ENCODE results near the gene PCGF1. TPM values are rescaled to one million over a fixed set of nuclear protein-coding genes. Genes with fewer than 3 reads are reported as not detected.

PCGF1 gene
- total and polyA plus RNA-seq, 9 of the 15 experiments (the other 6 are each of a cell fraction or from before 2014, with no cell fraction given): 20.3 to 45.7 (median 29.3) TPM

DNA sequence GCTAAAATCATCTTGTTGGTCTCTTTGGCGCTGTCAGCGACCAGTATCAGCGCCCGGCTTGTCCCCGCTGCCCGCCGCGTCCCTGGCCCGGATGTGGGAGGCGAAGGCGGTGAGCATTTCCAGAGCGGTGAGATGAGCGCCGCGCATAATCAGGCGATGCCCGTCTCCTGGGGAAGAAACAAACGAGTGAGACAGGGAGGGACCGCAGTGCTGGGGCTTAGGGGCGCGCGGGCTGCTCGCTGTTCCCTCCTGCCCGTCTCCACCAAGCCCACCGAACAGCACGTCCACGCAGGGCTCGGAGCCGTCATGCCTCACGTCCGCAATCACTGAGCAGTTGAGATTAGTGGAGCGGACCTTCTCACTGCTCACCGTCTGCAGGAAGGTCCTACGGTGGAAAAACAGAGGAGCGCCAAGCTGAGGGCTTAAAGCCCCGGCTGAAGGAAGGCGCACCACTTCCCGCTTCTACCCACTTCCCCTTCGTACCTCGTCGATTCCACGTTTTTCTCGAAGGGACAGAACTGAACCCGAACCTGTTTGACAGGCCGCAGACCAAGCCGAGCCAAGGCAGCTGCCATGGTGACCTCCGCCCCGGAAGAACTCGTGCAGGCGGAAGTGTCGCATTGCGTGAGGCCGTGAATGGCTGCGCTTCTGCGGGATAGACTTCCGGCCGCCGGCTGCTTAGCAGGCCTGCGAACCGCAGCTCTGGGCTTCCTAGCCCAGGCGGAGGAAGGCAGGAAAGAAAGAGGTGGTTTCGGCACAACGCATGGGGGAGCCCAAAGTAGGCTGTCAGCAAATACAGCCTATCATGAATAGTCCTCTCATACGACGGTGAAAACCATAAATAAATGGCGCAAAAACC, 35.2 kb downstream of the PCGF1 start, which contains the start of gene MRPL53 (continued):
- TF ChIP-seq, protein P1, sequence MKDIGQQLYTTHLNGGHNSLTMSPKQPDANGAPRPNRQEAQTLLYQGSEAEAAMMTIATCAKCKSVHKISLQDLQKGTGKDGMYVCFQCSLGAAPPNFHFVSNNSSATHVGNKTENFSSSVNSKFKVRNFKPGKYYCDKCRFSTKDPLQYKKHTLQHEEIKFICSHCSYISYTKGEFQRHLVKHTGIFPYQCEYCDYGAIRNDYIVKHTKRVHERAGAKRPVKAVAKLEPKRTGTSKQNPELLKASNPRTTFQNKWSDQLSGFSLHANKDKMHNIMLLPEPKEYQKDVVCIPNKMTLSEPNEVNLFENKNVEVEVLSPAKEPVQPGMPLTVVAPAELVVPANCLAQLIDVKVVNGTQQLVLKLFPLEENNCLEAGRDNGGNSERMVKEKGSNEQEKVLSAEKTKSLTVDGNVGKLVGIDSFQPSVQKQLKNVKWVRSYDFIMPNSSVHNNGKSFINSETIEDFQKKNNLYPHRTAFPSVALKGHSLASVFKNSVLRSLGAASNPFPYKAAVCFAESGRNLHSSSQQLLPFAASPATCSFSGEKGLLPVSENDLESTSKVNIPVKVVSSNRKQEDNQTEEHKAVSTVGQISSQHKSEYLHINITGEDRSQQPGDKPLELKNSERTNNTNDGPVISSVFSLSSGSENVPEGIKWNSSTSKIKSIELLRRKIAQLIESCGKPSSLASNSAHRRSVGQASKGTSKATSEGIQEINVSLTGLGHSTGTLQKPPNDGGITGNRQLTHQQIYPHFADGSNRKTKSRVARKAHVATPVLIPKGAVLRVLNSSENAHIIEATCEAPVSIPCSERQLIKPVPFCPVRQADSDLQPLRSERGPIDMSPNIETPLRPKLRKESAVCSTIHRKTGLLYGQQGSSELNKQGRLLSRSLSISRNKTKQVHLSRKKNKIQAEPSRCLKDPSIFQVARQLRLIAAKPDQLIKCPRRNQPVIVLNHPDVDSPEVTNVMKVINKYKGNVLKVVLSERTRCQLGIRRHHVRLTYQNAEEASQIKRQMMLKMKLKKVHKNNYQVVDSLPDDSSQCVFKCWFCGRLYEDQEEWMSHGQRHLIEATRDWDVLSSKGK (CRISPR knock-in tag; IDR thresholded peaks at IDR 0.05): no peak
- TF ChIP-seq ZNF184 (CRISPR knock-in tag; IDR thresholded peaks at IDR 0.05): no peak
- no peak for TF ChIP-seq SMARCE1 (IDR thresholded peaks at IDR 0.05)
- peak; percentile 87 for TF ChIP-seq CXXC5 (CRISPR knock-in tag; IDR thresholded peaks at IDR 0.05)
- peak; percentile 82 for TF ChIP-seq TAF9B (IDR thresholded peaks at IDR 0.05; ENCODE audit: partially characterized antibody)
- TF ChIP-seq SRSF1 (IDR thresholded peaks at IDR 0.05; ENCODE audit: low read depth, low read length): no peak
- no peak for TF ChIP-seq STAT6 (CRISPR knock-in tag; IDR thresholded peaks at IDR 0.05)
- TF ChIP-seq FOXA3 (CRISPR knock-in tag; conservative IDR thresholded peaks at IDR 0.05 in 1 of 2, IDR thresholded peaks at IDR 0.05 in 1 of 2): no peak
- peak; percentile 92 for TF ChIP-seq ARID4B (CRISPR knock-in tag; IDR thresholded peaks at IDR 0.05)
- no peak for TF ChIP-seq CBX2 (IDR thresholded peaks at IDR 0.05; ENCODE audit: insufficient read depth, low read length, poor library complexity, severe bottlenecking)
- no peak; a peak in 1 of 4 replicates for TF ChIP-seq FOXK2 (conservative IDR thresholded peaks at IDR 0.05 in 1 of 2, IDR thresholded peaks at IDR 0.05 in 1 of 2; ENCODE audit: low read depth in 2 of 2)
- TF ChIP-seq RAD51 (IDR thresholded peaks at IDR 0.05; ENCODE audit: borderline replicate concordance, low read depth): no peak; the same call in 1 of the 2 replicates
- TF ChIP-seq RAD21 (CRISPR knock-in tag; conservative IDR thresholded peaks at IDR 0.05 in 1 of 2, IDR thresholded peaks at IDR 0.05 in 1 of 2): peak in 1 of 2 experiments; percentile 30; a peak in 1 of 4 replicates

Data from K562 (cell line).